ENCODE results near the gene ZBTB7C. TPM values are rescaled to one million over a fixed set of nuclear protein-coding genes. Genes with fewer than 3 reads are reported as not detected.

ZBTB7C gene
- total and polyA plus RNA-seq, 2 of the 8 experiments (the other 6 are each of a cell fraction or from before 2014, with no cell fraction given), result 0.15 to 0.45 TPM

- Histone ChIP-seq H3K4me3 (ENCODE audit: extremely low read depth in 1 of 4, insufficient read depth in 2 of 4, low read depth in 3 of 4, low read length in 4 of 4) (no peak overlapping the region), H3K18ac (ENCODE audit: extremely low read depth, low read length) (no peak overlapping the region), H3K79me1 (ENCODE audit: low read depth, low read length) (no peaks in the 10 kb centered on the region), H3K23ac (ENCODE audit: insufficient read length) (no peak overlapping the region), H2AK5ac (ENCODE audit: low read depth, low read length) (no peak overlapping the region), H3K23me2 (ENCODE audit: low read depth, low read length) (no peaks in the 10 kb centered on the region), H3K36me3 (ENCODE audit: control insufficient read depth in 2 of 4, insufficient read depth in 4 of 4, low read length in 3 of 4) (no peaks in the 10 kb centered on the region), H2BK20ac (ENCODE audit: low read length) (no peak overlapping the region), H3K9ac (replicated peaks in 1 of 4; ENCODE audit: extremely low read depth in 1 of 4, low read depth in 3 of 4, low read length in 3 of 4) (no peak overlapping the region), H4K8ac (ENCODE audit: extremely low read depth, insufficient read depth, low read length) (no peak overlapping the region), H4K91ac (replicated peaks; ENCODE audit: insufficient read length, low read length) (no peak overlapping the region), H3K56ac (replicated peaks; ENCODE audit: insufficient read length, low read depth, low read length) (no peak overlapping the region), H2BK15ac (ENCODE audit: low read length) (no peak overlapping the region), H3K4me1 (replicated peaks in 1 of 4; ENCODE audit: control insufficient read depth in 3 of 4, insufficient read depth in 4 of 4, low read length in 3 of 4) (peaks cover 0 to 3% (median 0%) of the 10 kb centered on the region in 4 experiments; a peak in 1 of 7 replicates), H4K20me1 (replicated peaks in 1 of 2; ENCODE audit: control insufficient read depth in 1 of 2, insufficient read depth in 2 of 2, low read length in 2 of 2) (peaks cover 0 to 2% of the 10 kb centered on the region in 2 experiments), H3K4ac (replicated peaks; ENCODE audit: insufficient read length, low read depth, low read length) (no peak overlapping the region), H3K27ac (ENCODE audit: low read depth, low read length) (no peak overlapping the region), H2AFZ (ENCODE audit: low read length) (no peak overlapping the region), H2BK5ac (ENCODE audit: low read depth, low read length) (no peak overlapping the region), H3K27me3 (replicated peaks in 1 of 4; ENCODE audit: control insufficient read depth in 3 of 4, extremely low read depth in 1 of 4, insufficient read depth in 3 of 4, low read length in 3 of 4) (no peaks in the 10 kb centered on the region), H4K5ac (ENCODE audit: insufficient read length, low read depth, low read length) (no peak overlapping the region), H2BK12ac (ENCODE audit: low read depth, low read length) (no peak overlapping the region), H2BK120ac (replicated peaks; ENCODE audit: low read depth, low read length) (no peak overlapping the region), H3K79me2 (ENCODE audit: control insufficient read depth in 1 of 2, insufficient read depth in 2 of 2, low read length in 2 of 2) (no peaks in the 10 kb centered on the region), H3K14ac (ENCODE audit: insufficient read length) (no peak overlapping the region), H3K4me2 (ENCODE audit: insufficient read depth in 1 of 2, low read depth in 2 of 2, low read length in 2 of 2) (no peak overlapping the region), H3K9me3 (ENCODE audit: insufficient read depth in 2 of 2, low read depth in 1 of 2, low read length in 1 of 2) (no peaks in the 10 kb centered on the region)
- POLR2A ChIA-PET (ENCODE audit: partially characterized antibody), result no interaction called here
- TF ChIP-seq RFX5 (IDR thresholded peaks at IDR 0.05; ENCODE audit: borderline replicate concordance, low read depth, low read length) (no peak), POU5F1 (IDR thresholded peaks at IDR 0.05; ENCODE audit: low read depth, low read length) (no peak), TEAD4 (IDR thresholded peaks at IDR 0.05; ENCODE audit: low read depth, low read length) (no peak), SIN3A (conservative IDR thresholded peaks at IDR 0.05 in 1 of 2, IDR thresholded peaks at IDR 0.05 in 1 of 2; ENCODE audit: low read depth in 1 of 2, low read length in 2 of 2) (no peak), ATF2 (IDR thresholded peaks at IDR 0.05; ENCODE audit: low read length) (no peak)
- CTCF ChIA-PET (ENCODE audit: partially characterized antibody), result interaction anchor here (1.3 to 4.7 kb wide), 3 partner anchors 24 to 172 kb away, joined by 3 to 21 read pairs (median 3); no protein-coding TSS in a partner anchor
- 81% methylated on average over 4 of the region's 4 CpGs; no CpG with 5 or more reads in 1 of the 2 experiments for WGBS, 2 experiments (ENCODE audit: extremely low coverage in 1 of 2, insufficient coverage in 1 of 2, insufficient read length in 1 of 2, insufficient replicate concordance in 2 of 2, low coverage in 1 of 2, low lambda C conversion rate in 2 of 2, missing lambda C conversion rate in 1 of 2)
- FAIRE-seq (no peak), DNase-seq (ENCODE audit: low read depth in 1 of 2, low spot score in 2 of 2) (no peak)
Measured at GRCh38 chr18:48206887-48207286, 202.3 kb downstream of the ZBTB7C start.
